Tibial artery (tissue), 4 donors: Measurements from ENCODE around the gene EDDM3A.
"Not testable (repeated sequence)": the region's sequence is repeated elsewhere in the genome, so short reads cannot be mapped to it uniquely, and the experiment has no call there.

Experiments
- DNase-seq, 2 donors: peaks; one replicate each; pipeline ENCODE4 v3.0.0-alpha.2; 2019
- H3K27ac ChIP-seq, 2 donors: fragments of 200-600 bp; sonication (generic) in 1 of 2; 1 replicate in 1 of 2; 2 replicates in 1 of 2; pipeline ENCODE4 v1.5.1; 2018 to 2019; ENCODE audit warnings: mild to moderate bottlenecking in 1 of 2
- H3K27me3 ChIP-seq, 2 donors: fragments of 200-600 bp; sonication (generic) in 1 of 2; one replicate each; pipeline versions ENCODE4 v1.5.1 to v1.6.0; 2016 to 2019
- H3K36me3 ChIP-seq, 3 donors: fragments of 200-600 bp; sonication (generic) in 2 of 3; one replicate each; pipeline ENCODE4 v1.5.1; 2016 to 2019; ENCODE audit warnings: mild to moderate bottlenecking in 2 of 3
- H3K4me1 ChIP-seq, 4 donors: fragments of 200-600 bp; sonication (generic) in 2 of 4; 1 replicate in 3 of 4; 2 replicates in 1 of 4; pipeline ENCODE4 v1.5.1; 2016 to 2019
- H3K4me3 ChIP-seq, 2 donors: fragments of 200-600 bp; sonication (generic) in 1 of 2; 1 replicate in 1 of 2; 2 replicates in 1 of 2; pipeline ENCODE4 v1.5.1; 2018 to 2019; ENCODE audit warnings: mild to moderate bottlenecking in 2 of 2
- H3K9me3 ChIP-seq, 3 donors: fragments of 200-600 bp; sonication (generic) in 1 of 3; one replicate each; pipeline ENCODE4 v1.5.1; 2016 to 2019
- CTCF ChIP-seq, 2 experiments: fragments of 200-600 bp in 1 of 2; fragments of 450-650 bp in 1 of 2; IDR thresholded peaks; one replicate each; pipeline ENCODE4 v1.5.1; 2017 to 2019; ENCODE audit warnings: antibody characterized with exemption in 2 of 2, mild to moderate bottlenecking in 1 of 2, moderate library complexity in 1 of 2
- intact Hi-C: fragments of 100-400 bp; cut with DNase I; formaldehyde crosslinking; loops from one replicate; pipeline ENCODE4 v1.15.0; 2023; ENCODE audit warnings: low total_unique reads

The EDDM3A gene

GRCh38 chr14:20723488-20723887, 22.2 kb upstream of the EDDM3A start:
- Histone ChIP-seq H3K27ac (no peak overlapping the region), H3K4me3 (no peak overlapping the region), H3K27me3 (peaks cover 0 to 22% of the 10 kb centered on the region in 2 donors), H3K9me3 (no peaks in the 10 kb centered on the region), H3K4me1 (peaks cover 0 to 6% (median 0%) of the 10 kb centered on the region in 4 donors), H3K36me3 (no peaks in the 10 kb centered on the region)
- no peak for DNase-seq
- intact Hi-C loops, result no loop called here
- TF ChIP-seq CTCF (IDR thresholded peaks at IDR 0.05), result no peak

GRCh38 chr14:20726121-20726520, 19.6 kb upstream of the EDDM3A start:
- H3K27me3 ChIP-seq, result peaks cover 0 to 22% of the 10 kb centered on the region in 2 donors
- H3K4me3 ChIP-seq, intact Hi-C loops, H3K36me3 ChIP-seq, DNase-seq, H3K9me3 ChIP-seq, H3K4me1 ChIP-seq, H3K27ac ChIP-seq: not testable (repeated sequence)

- H3K27ac ChIP-seq, result no peak overlapping the region
These were observed 19.2 kb upstream of the EDDM3A start for GRCh38 chr14:20726531-20726930.

GRCh38 chr14:20730891-20731290, 14.8 kb upstream of the EDDM3A start:
- TF ChIP-seq CTCF (IDR thresholded peaks at IDR 0.05), result no peak
- Histone ChIP-seq H3K27me3 (peaks cover 0 to 6% of the 10 kb centered on the region in 2 donors), H3K4me1 (no peaks in the 10 kb centered on the region), H3K27ac (no peak overlapping the region), H3K4me3 (no peak overlapping the region), H3K9me3 (no peaks in the 10 kb centered on the region), H3K36me3 (no peaks in the 10 kb centered on the region)
- DNase-seq, result no peak
- intact Hi-C loops, result no loop called here

More at GRCh38 chr14:20726531-20726930, 19.2 kb upstream of the EDDM3A start:
- intact Hi-C loops, result no loop called here
- H3K4me3 ChIP-seq, result no peak overlapping the region
- H3K36me3 ChIP-seq, result no peaks in the 10 kb centered on the region
- DNase-seq, result no peak
- no peak for TF ChIP-seq CTCF (IDR thresholded peaks at IDR 0.05)
- H3K4me1 ChIP-seq, result peaks cover 0 to 6% (median 0%) of the 10 kb centered on the region in 4 donors
- peaks cover 0 to 22% of the 10 kb centered on the region in 2 donors for H3K27me3 ChIP-seq
- no peaks in the 10 kb centered on the region for H3K9me3 ChIP-seq

- H3K27ac ChIP-seq, result no peak overlapping the region
- intact Hi-C loops, result no loop called here
These were observed 13.2 kb upstream of the EDDM3A start for GRCh38 chr14:20732477-20732876.

More at GRCh38 chr14:20732477-20732876, 13.2 kb upstream of the EDDM3A start:
- no peaks in the 10 kb centered on the region for H3K9me3 ChIP-seq
- no peak for TF ChIP-seq CTCF (IDR thresholded peaks at IDR 0.05)
- H3K4me3 ChIP-seq, result no peak overlapping the region
- DNase-seq, result no peak
- no peaks in the 10 kb centered on the region for H3K36me3 ChIP-seq
- H3K27me3 ChIP-seq, result no peaks in the 10 kb centered on the region
- H3K4me1 ChIP-seq, result no peaks in the 10 kb centered on the region
